Panc1 (cell line): Measurements from ENCODE around the gene IPP. TPM values are rescaled to one million over a fixed set of nuclear protein-coding genes. Genes with fewer than 3 reads are reported as not detected.

Experiments used
- ATAC-seq: fragments of 200-7000 bp; cut with Tn5 transposase; 2 replicates; pipeline ENCODE4 v1.9.1; 2020; ENCODE audit warnings: mild to moderate bottlenecking, moderate library complexity
- BruUV-seq: library from RNA; stranded (reverse); fragments of 400-500 nt; replicated peaks from 2 replicates; lab custom pipeline; 2021; lab: Mats Ljungman, UMichigan
- CTCF ChIA-PET: fragments of 300-600 bp; sonication (Branson Sonifier 250); formaldehyde crosslinking; loops from one replicate; lab custom pipeline; 2022; ENCODE audit warnings: antibody characterized with exemption; lab: Charles Lee
- POLR2A ChIA-PET: fragments of 300-600 bp; sonication (Branson Sonifier 250); formaldehyde crosslinking; loops from one replicate; lab custom pipeline; 2022; ENCODE audit warnings: antibody characterized with exemption; lab: Charles Lee
- DNase-seq: peaks from one replicate; pipeline ENCODE4 v3.0.0-alpha.2; 2010; ENCODE audit warnings: low read depth, low spot score
- H3K27ac ChIP-seq: 2 replicates; pipeline ENCODE4 v1.5.1; 2011; ENCODE audit warnings: mild to moderate bottlenecking, low read length, inconsistent platforms
- H3K27me3 ChIP-seq: fragments of 200-500 bp; sonication (Bioruptor generic); 2 replicates; pipeline ENCODE4 v1.6.0; 2014; ENCODE audit warnings: low read length, inconsistent platforms; ENCODE audit not compliant: control insufficient read depth, insufficient read depth
- H3K36me3 ChIP-seq: fragments of 200-500 bp; sonication (Bioruptor generic); 2 replicates; pipeline ENCODE4 v1.5.1; 2014; ENCODE audit warnings: inconsistent platforms, mild to moderate bottlenecking, low read length, moderate library complexity; ENCODE audit not compliant: control insufficient read depth, insufficient read depth
- H3K4me1 ChIP-seq: 2 replicates; pipeline ENCODE4 v1.5.1; 2011; ENCODE audit warnings: inconsistent platforms, mild to moderate bottlenecking, low read length, moderate library complexity; ENCODE audit not compliant: control insufficient read depth, insufficient read depth
- H3K4me3 ChIP-seq, 2 experiments: 2 replicates each; pipeline ENCODE4 v1.5.1; 2011 to 2012; ENCODE audit warnings: low read depth in 2 of 2, low read length in 2 of 2, mild to moderate bottlenecking in 2 of 2, inconsistent platforms in 1 of 2, moderate library complexity in 1 of 2
- H3K9me3 ChIP-seq: fragments of 200-500 bp; sonication (Bioruptor generic); 2 replicates; pipeline ENCODE4 v1.5.1; 2014; ENCODE audit warnings: low read depth, mild to moderate bottlenecking, inconsistent platforms, low read length, moderate library complexity; ENCODE audit not compliant: control insufficient read depth, insufficient read depth
- CTCF ChIP-seq: fragments of 450-650 bp; IDR thresholded peaks from 2 replicates; pipeline ENCODE4 v1.5.1; 2017; ENCODE audit warnings: mild to moderate bottlenecking
- POLR2AphosphoS5 ChIP-seq: IDR thresholded peaks from 2 replicates; pipeline ENCODE4 v1.6.1; 2012; ENCODE audit warnings: mild to moderate bottlenecking, low read depth, low read length, moderate library complexity
- REST ChIP-seq, 2 experiments: IDR thresholded peaks; 2 replicates each; pipeline ENCODE4 v1.6.1; 2011 to 2012; ENCODE audit warnings: low read depth in 2 of 2, control low read depth in 1 of 2, low read length in 1 of 2, mild to moderate bottlenecking in 1 of 2, moderate library complexity in 1 of 2; ENCODE audit not compliant: insufficient read depth in 1 of 2
- SIN3A ChIP-seq: IDR thresholded peaks from 2 replicates; pipeline ENCODE4 v1.6.1; 2012; ENCODE audit warnings: low read depth, mild to moderate bottlenecking, low read length, moderate library complexity, borderline replicate concordance; ENCODE audit not compliant: insufficient read depth
- TCF7L2 ChIP-seq: IDR thresholded peaks from 2 replicates; pipeline ENCODE4 v1.6.1; 2011; ENCODE audit warnings: mild to moderate bottlenecking, low read depth, low read length, inconsistent platforms
- in situ Hi-C: cut with HindIII; loops from 2 replicates; pipeline ENCODE4 v1.10.0; 2016; ENCODE audit warnings: low sequenced_read_pairs, low pct_unique_long_range_greater_than_20kb
- intact Hi-C: fragments of 100-400 bp; cut with micrococcal nuclease; formaldehyde crosslinking; loops from one replicate; pipeline ENCODE4 v1.10.0; 2022; ENCODE audit not compliant: unreplicated experiment
- total RNA-seq: library from RNA; stranded (reverse); gene quantifications from one replicate; pipeline ENCODE4 v1.2.1, GENCODE V29; 2021; ENCODE audit not compliant: unreplicated experiment

IPP gene
- total RNA-seq, 1 experiment from 2014 or later: 28.8 TPM

- ChIA-PET CTCF (no interaction called here), POLR2A (interaction anchor here (0.5 to 1.1 kb wide), 4 partner anchors 15 to 222 kb away, joined by 3 to 9 read pairs (median 4); partner anchors contain the start of gene GPBP1L1)
- Histone ChIP-seq H3K9me3 (no peaks in the 10 kb centered on the region), H3K4me1 (no peaks in the 10 kb centered on the region), H3K27ac (no peak overlapping the region), H3K4me3 (no peak overlapping the region), H3K27me3 (no peaks in the 10 kb centered on the region), H3K36me3 (peaks cover 47% of the 10 kb centered on the region)
- intact Hi-C loops (no loop called here), in situ Hi-C loops (no loop called here)
- no peak for TF ChIP-seq SIN3A
- no peak for TF ChIP-seq CTCF
- no peak for TF ChIP-seq REST (IDR thresholded peaks at IDR 0.05; ENCODE audit: insufficient read depth in 1 of 2, low read depth in 2 of 2, low read length in 1 of 2)
- TF ChIP-seq TCF7L2: no peak
- no peak for TF ChIP-seq POLR2AphosphoS5
- ATAC-seq (no peak), DNase-seq (no peak)
- BruUV-seq: no TSS peak
These were observed 93.8 kb downstream of the IPP start for GRCh38 chr1:45656573-45657226.

- POLR2A ChIA-PET: no interaction called here
- H3K27me3 ChIP-seq: no peaks in the 10 kb centered on the region
- intact Hi-C loops (no loop called here), in situ Hi-C loops (no loop called here)
- H3K9me3 ChIP-seq: no peaks in the 10 kb centered on the region
- H3K27ac ChIP-seq: no peak overlapping the region
- ATAC-seq: no peak
- no peak for TF ChIP-seq REST (IDR thresholded peaks at IDR 0.05; ENCODE audit: insufficient read depth in 1 of 2, low read depth in 2 of 2, low read length in 1 of 2)
- no peak for TF ChIP-seq CTCF
- TF ChIP-seq SIN3A: no peak
- TF ChIP-seq TCF7L2: no peak
- TF ChIP-seq POLR2AphosphoS5: no peak
- no peak overlapping the region for H3K4me3 ChIP-seq
- CTCF ChIA-PET: no interaction called here
- H3K36me3 ChIP-seq: peaks cover 55% of the 10 kb centered on the region
- H3K4me1 ChIP-seq: no peaks in the 10 kb centered on the region
- BruUV-seq: no TSS peak
- no peak for DNase-seq
These were observed 95.7 kb downstream of the IPP start for GRCh38 chr1:45654540-45655280.
